ENCODE data around the gene PDE8B.

The PDE8B gene

GRCh38 chr5:77232574-77233358 lies 22.3 kb downstream of the PDE8B start:
- DNase-seq: no peak

GRCh38 chr5:77235846-77236721 lies 25.6 kb downstream of the PDE8B start:
- DNase-seq: no peak

GRCh38 chr5:77239126-77239741 lies 28.8 kb downstream of the PDE8B start:
- no peak for DNase-seq

- DNase-seq: no peak
Measured at GRCh38 chr5:77241444-77241843, 31.0 kb downstream of the PDE8B start.

GRCh38 chr5:77249475-77249874 lies 39.0 kb downstream of the PDE8B start:
- no peak for DNase-seq

GRCh38 chr5:77250021-77250420 lies 39.5 kb downstream of the PDE8B start:
- DNase-seq: no peak

- no peak for DNase-seq
Measured at GRCh38 chr5:77251921-77252320, 41.4 kb downstream of the PDE8B start.

- DNase-seq: no peak
Measured at GRCh38 chr5:77255617-77256016, 45.1 kb downstream of the PDE8B start.

- DNase-seq: no peak
Measured at GRCh38 chr5:77256406-77256805, 45.9 kb downstream of the PDE8B start.

GRCh38 chr5:77258652-77259051 lies 48.2 kb downstream of the PDE8B start:
- no peak for DNase-seq

GRCh38 chr5:77259476-77259875 lies 49.0 kb downstream of the PDE8B start:
- DNase-seq: no peak

- no peak for DNase-seq
Measured at GRCh38 chr5:77262697-77263096, 52.2 kb downstream of the PDE8B start.

GRCh38 chr5:77266291-77266690 lies 55.8 kb downstream of the PDE8B start:
- no peak for DNase-seq

GRCh38 chr5:77267496-77267895 lies 57.0 kb downstream of the PDE8B start:
- DNase-seq: no peak

GRCh38 chr5:77272206-77272605 lies 61.7 kb downstream of the PDE8B start:
- DNase-seq: no peak

- DNase-seq: no peak
Measured at GRCh38 chr5:77277759-77278158, 67.3 kb downstream of the PDE8B start.

GRCh38 chr5:77280036-77280435 lies 69.6 kb downstream of the PDE8B start:
- no peak for DNase-seq

GRCh38 chr5:77281969-77282336 lies 71.5 kb downstream of the PDE8B start:
- DNase-seq: no peak

GRCh38 chr5:77282337-77283027 lies 72.0 kb downstream of the PDE8B start:
- no peak for DNase-seq

- DNase-seq: no peak
Measured at GRCh38 chr5:77285251-77285841, 74.9 kb downstream of the PDE8B start.

- DNase-seq: no peak
Measured at GRCh38 chr5:77292026-77292757, 81.7 kb downstream of the PDE8B start.

GRCh38 chr5:77294185-77294584 lies 83.7 kb downstream of the PDE8B start:
- no peak for DNase-seq
